ENCODE results near the gene EDN1. TPM values are rescaled to one million over a fixed set of nuclear protein-coding genes. Genes with fewer than 3 reads are reported as not detected.

The EDN1 gene
- total RNA-seq, 1 donor from 2014 or later = 0.26 TPM

GRCh38 chr6:12293931-12294807 is 4.0 kb downstream of the EDN1 start:
- Mint-ChIP-seq H3K9me3 (no peaks in the 10 kb centered on the region), H3K36me3 (ENCODE audit: low read depth) (no peaks in the 10 kb centered on the region), H3K4me1 (peaks cover 15% of the 10 kb centered on the region), H3K27ac (no peak overlapping the region), H3K4me3 (no peak overlapping the region), H3K27me3 (peaks cover 42% of the 10 kb centered on the region)
- intact Hi-C loops (cut with micrococcal nuclease) = no loop called here
- no peak for DNase-seq

GRCh38 chr6:12294851-12295536 is 4.8 kb downstream of the EDN1 start:
- intact Hi-C loops (cut with micrococcal nuclease) = no loop called here

GRCh38 chr6:12295558-12296254 is 5.5 kb downstream of the EDN1 start:
- Mint-ChIP-seq H3K4me1 (no peaks in the 10 kb centered on the region), H3K4me3 (no peak overlapping the region), H3K27ac (no peak overlapping the region), H3K27me3 (peaks cover 28% of the 10 kb centered on the region), H3K9me3 (no peaks in the 10 kb centered on the region), H3K36me3 (ENCODE audit: low read depth) (no peaks in the 10 kb centered on the region)
- no peak for DNase-seq
- intact Hi-C loops (cut with micrococcal nuclease) = no loop called here

More at GRCh38 chr6:12294851-12295536, 4.8 kb downstream of the EDN1 start:
- Mint-ChIP-seq H3K27ac (no peak overlapping the region), H3K9me3 (no peaks in the 10 kb centered on the region), H3K27me3 (peaks cover 35% of the 10 kb centered on the region), H3K4me3 (no peak overlapping the region), H3K4me1 (peaks cover 7% of the 10 kb centered on the region), H3K36me3 (ENCODE audit: low read depth) (no peaks in the 10 kb centered on the region)
- DNase-seq = no peak

- no peak for DNase-seq
- H3K4me3 Mint-ChIP-seq = no peak overlapping the region
- H3K27me3 Mint-ChIP-seq = peaks cover 27% of the 10 kb centered on the region
- no peaks in the 10 kb centered on the region for H3K36me3 Mint-ChIP-seq (ENCODE audit: low read depth)
- intact Hi-C loops (cut with micrococcal nuclease) = no loop called here
- H3K27ac Mint-ChIP-seq = no peak overlapping the region
- no peaks in the 10 kb centered on the region for H3K4me1 Mint-ChIP-seq
- no peaks in the 10 kb centered on the region for H3K9me3 Mint-ChIP-seq
Observed at GRCh38 chr6:12296255-12296573, 6.1 kb downstream of the EDN1 start.

GRCh38 chr6:12296604-12297003 is 6.4 kb downstream of the EDN1 start:
- H3K4me1 Mint-ChIP-seq = no peaks in the 10 kb centered on the region
- H3K36me3 Mint-ChIP-seq (ENCODE audit: low read depth) = no peaks in the 10 kb centered on the region
- H3K4me3 Mint-ChIP-seq = no peak overlapping the region
- DNase-seq = no peak
- no peaks in the 10 kb centered on the region for H3K9me3 Mint-ChIP-seq
- intact Hi-C loops (cut with micrococcal nuclease) = no loop called here
- peaks cover 23% of the 10 kb centered on the region for H3K27me3 Mint-ChIP-seq
- no peak overlapping the region for H3K27ac Mint-ChIP-seq

- Mint-ChIP-seq H3K9me3 (no peaks in the 10 kb centered on the region), H3K4me3 (no peak overlapping the region), H3K36me3 (ENCODE audit: low read depth) (no peaks in the 10 kb centered on the region), H3K27ac (no peak overlapping the region), H3K4me1 (no peaks in the 10 kb centered on the region), H3K27me3 (peaks cover 16% of the 10 kb centered on the region)
- intact Hi-C loops (cut with micrococcal nuclease) = no loop called here
- DNase-seq = no peak
Observed at GRCh38 chr6:12297363-12298016, 7.3 kb downstream of the EDN1 start.

GRCh38 chr6:12298017-12298978 is 8.1 kb downstream of the EDN1 start:
- intact Hi-C loops (cut with micrococcal nuclease) = no loop called here
- Mint-ChIP-seq H3K9me3 (no peaks in the 10 kb centered on the region), H3K27ac (no peak overlapping the region), H3K27me3 (peaks cover 10% of the 10 kb centered on the region), H3K36me3 (ENCODE audit: low read depth) (no peaks in the 10 kb centered on the region), H3K4me3 (no peak overlapping the region), H3K4me1 (no peaks in the 10 kb centered on the region)
- no peak for DNase-seq

GRCh38 chr6:12298995-12299394 is 8.8 kb downstream of the EDN1 start:
- Mint-ChIP-seq H3K9me3 (no peaks in the 10 kb centered on the region), H3K4me1 (no peaks in the 10 kb centered on the region), H3K36me3 (ENCODE audit: low read depth) (no peaks in the 10 kb centered on the region), H3K27me3 (peaks cover 9% of the 10 kb centered on the region), H3K27ac (no peak overlapping the region), H3K4me3 (no peak overlapping the region)
- intact Hi-C loops (cut with micrococcal nuclease) = no loop called here
- DNase-seq = no peak

GRCh38 chr6:12301018-12301417 is 10.9 kb downstream of the EDN1 start:
- H3K4me3 Mint-ChIP-seq = no peak overlapping the region
- H3K27ac Mint-ChIP-seq = no peak overlapping the region
- intact Hi-C loops (cut with micrococcal nuclease) = no loop called here
- H3K27me3 Mint-ChIP-seq = peaks cover 19% of the 10 kb centered on the region
- no peak for DNase-seq
- H3K9me3 Mint-ChIP-seq = no peaks in the 10 kb centered on the region
- H3K4me1 Mint-ChIP-seq = no peaks in the 10 kb centered on the region
- no peaks in the 10 kb centered on the region for H3K36me3 Mint-ChIP-seq (ENCODE audit: low read depth)

- Mint-ChIP-seq H3K36me3 (ENCODE audit: low read depth) (no peaks in the 10 kb centered on the region), H3K4me1 (no peaks in the 10 kb centered on the region), H3K27me3 (peaks cover 24% of the 10 kb centered on the region), H3K27ac (no peak overlapping the region), H3K4me3 (no peak overlapping the region), H3K9me3 (no peaks in the 10 kb centered on the region)
- intact Hi-C loops (cut with micrococcal nuclease) = no loop called here
- no peak for DNase-seq
Observed at GRCh38 chr6:12304487-12304886, 14.3 kb downstream of the EDN1 start.

GRCh38 chr6:12309070-12309469 is 18.9 kb downstream of the EDN1 start:
- no peaks in the 10 kb centered on the region for H3K4me1 Mint-ChIP-seq
- DNase-seq = no peak

GRCh38 chr6:12311106-12311505 is 20.9 kb downstream of the EDN1 start:
- intact Hi-C loops (cut with micrococcal nuclease) = no loop called here

More at GRCh38 chr6:12309070-12309469, 18.9 kb downstream of the EDN1 start:
- Mint-ChIP-seq H3K9me3 (no peaks in the 10 kb centered on the region), H3K36me3 (ENCODE audit: low read depth) (no peaks in the 10 kb centered on the region), H3K4me3 (no peak overlapping the region), H3K27me3 (peaks cover 17% of the 10 kb centered on the region), H3K27ac (no peak overlapping the region)
- intact Hi-C loops (cut with micrococcal nuclease) = no loop called here

GRCh38 chr6:12312736-12313135 is 22.6 kb downstream of the EDN1 start:
- no peak for DNase-seq
- H3K4me1 Mint-ChIP-seq = no peaks in the 10 kb centered on the region
- H3K27ac Mint-ChIP-seq = no peak overlapping the region
- no peak overlapping the region for H3K4me3 Mint-ChIP-seq
- peaks cover 9% of the 10 kb centered on the region for H3K27me3 Mint-ChIP-seq
- no peaks in the 10 kb centered on the region for H3K9me3 Mint-ChIP-seq
- intact Hi-C loops (cut with micrococcal nuclease) = no loop called here
- no peaks in the 10 kb centered on the region for H3K36me3 Mint-ChIP-seq (ENCODE audit: low read depth)

More at GRCh38 chr6:12311106-12311505, 20.9 kb downstream of the EDN1 start:
- no peaks in the 10 kb centered on the region for H3K4me1 Mint-ChIP-seq
- H3K27me3 Mint-ChIP-seq = peaks cover 11% of the 10 kb centered on the region
- no peak for DNase-seq
- no peaks in the 10 kb centered on the region for H3K36me3 Mint-ChIP-seq (ENCODE audit: low read depth)
- H3K27ac Mint-ChIP-seq = no peak overlapping the region
- no peak overlapping the region for H3K4me3 Mint-ChIP-seq
- no peaks in the 10 kb centered on the region for H3K9me3 Mint-ChIP-seq
